22Rv1 (cell line): ENCODE results near the gene TOX4.

Source experiments
- CTCF ChIP-seq: fragments of 450-650 bp; IDR thresholded peaks from 2 replicates; pipeline ENCODE4 v1.5.1; 2017; ENCODE audit warnings: mild to moderate bottlenecking
- ZFX ChIP-seq: fragments of 450-650 bp; IDR thresholded peaks from 2 replicates; pipeline ENCODE4 v1.6.1; 2017; ENCODE audit warnings: antibody characterized with exemption, borderline replicate concordance

- TF ChIP-seq CTCF = no peak
- TF ChIP-seq ZFX = no peak
These were observed 60.1 kb downstream of the TOX4 start for GRCh38 chr14:21537090-21537424.
